Measurements from ENCODE around the gene GP1BB. TPM values are rescaled to one million over a fixed set of nuclear protein-coding genes. Genes with fewer than 3 reads are reported as not detected.

The GP1BB gene
- total and polyA plus RNA-seq, 10 of the 15 experiments (the other 5 are each of a cell fraction or from before 2014, with no cell fraction given): 0.05 to 0.28 (median 0.28) TPM; not detected in 7

DNA sequence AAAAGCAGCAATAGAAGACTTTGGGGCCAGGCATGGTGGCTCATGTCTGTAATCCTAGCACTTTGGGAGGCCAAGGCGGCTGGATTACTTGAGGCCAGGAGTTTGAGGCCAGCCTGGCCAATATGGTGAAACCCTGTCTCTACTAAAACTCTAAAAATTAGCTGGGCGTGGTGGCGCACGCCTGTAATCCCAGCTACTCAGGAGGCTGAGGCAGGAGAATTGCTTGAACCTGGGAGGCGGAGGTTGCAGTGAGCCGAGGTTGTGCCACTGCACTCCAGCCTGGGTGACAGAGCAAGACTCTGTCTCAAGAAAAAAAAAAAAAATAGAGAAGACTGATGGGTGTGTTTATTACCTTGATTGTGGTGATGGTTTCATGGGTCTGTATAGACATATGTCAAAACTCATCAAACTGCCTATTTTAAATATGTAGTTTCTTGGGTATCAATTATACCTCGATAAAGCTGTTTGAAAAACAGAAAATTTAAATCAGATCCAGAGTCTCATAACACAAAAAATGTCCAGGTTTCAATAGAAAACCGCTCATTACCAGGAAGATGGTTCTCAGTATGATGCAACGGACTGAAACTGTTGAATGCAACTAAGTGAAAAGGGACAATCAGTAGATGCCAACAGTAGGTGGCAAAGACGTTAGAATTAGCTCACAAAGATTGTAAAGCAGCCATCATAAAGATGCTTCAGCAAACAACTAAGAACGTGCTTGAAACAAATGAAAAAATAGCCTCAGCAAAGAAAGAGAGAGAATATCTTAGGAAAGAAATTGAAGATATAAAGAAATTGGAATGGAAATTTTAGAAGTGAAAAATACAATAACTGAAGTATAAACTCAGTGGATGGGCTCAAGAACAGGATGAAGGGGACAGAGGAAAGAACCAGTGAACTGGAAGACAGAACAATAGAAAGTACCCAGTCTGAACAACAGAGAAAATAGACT lies 42.2 kb upstream of the GP1BB start (continued):
- TF ChIP-seq, protein P1, sequence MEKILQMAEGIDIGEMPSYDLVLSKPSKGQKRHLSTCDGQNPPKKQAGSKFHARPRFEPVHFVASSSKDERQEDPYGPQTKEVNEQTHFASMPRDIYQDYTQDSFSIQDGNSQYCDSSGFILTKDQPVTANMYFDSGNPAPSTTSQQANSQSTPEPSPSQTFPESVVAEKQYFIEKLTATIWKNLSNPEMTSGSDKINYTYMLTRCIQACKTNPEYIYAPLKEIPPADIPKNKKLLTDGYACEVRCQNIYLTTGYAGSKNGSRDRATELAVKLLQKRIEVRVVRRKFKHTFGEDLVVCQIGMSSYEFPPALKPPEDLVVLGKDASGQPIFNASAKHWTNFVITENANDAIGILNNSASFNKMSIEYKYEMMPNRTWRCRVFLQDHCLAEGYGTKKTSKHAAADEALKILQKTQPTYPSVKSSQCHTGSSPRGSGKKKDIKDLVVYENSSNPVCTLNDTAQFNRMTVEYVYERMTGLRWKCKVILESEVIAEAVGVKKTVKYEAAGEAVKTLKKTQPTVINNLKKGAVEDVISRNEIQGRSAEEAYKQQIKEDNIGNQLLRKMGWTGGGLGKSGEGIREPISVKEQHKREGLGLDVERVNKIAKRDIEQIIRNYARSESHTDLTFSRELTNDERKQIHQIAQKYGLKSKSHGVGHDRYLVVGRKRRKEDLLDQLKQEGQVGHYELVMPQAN (conservative IDR thresholded peaks at IDR 0.05): no peak
- TF ChIP-seq FOXK2 (IDR thresholded peaks at IDR 0.05) (no peak), YY1 (IDR thresholded peaks at IDR 0.05; ENCODE audit: low read depth, low read length) (no peak), CHD1 (IDR thresholded peaks at IDR 0.05; ENCODE audit: low read depth, low read length) (no peak), TAF1 (IDR thresholded peaks at IDR 0.05; ENCODE audit: borderline replicate concordance, low read depth, low read length) (no peak), NFXL1 (IDR thresholded peaks at IDR 0.05; ENCODE audit: borderline replicate concordance) (no peak), KLF5 (IDR thresholded peaks at IDR 0.05; ENCODE audit: partially characterized antibody) (no peak)
- TF ChIP-seq, protein P2, sequence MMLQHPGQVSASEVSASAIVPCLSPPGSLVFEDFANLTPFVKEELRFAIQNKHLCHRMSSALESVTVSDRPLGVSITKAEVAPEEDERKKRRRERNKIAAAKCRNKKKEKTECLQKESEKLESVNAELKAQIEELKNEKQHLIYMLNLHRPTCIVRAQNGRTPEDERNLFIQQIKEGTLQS (IDR thresholded peaks at IDR 0.05; ENCODE audit: borderline replicate concordance, extremely low read depth, low read depth, low read length): no peak
- TF ChIP-seq, protein P3, sequence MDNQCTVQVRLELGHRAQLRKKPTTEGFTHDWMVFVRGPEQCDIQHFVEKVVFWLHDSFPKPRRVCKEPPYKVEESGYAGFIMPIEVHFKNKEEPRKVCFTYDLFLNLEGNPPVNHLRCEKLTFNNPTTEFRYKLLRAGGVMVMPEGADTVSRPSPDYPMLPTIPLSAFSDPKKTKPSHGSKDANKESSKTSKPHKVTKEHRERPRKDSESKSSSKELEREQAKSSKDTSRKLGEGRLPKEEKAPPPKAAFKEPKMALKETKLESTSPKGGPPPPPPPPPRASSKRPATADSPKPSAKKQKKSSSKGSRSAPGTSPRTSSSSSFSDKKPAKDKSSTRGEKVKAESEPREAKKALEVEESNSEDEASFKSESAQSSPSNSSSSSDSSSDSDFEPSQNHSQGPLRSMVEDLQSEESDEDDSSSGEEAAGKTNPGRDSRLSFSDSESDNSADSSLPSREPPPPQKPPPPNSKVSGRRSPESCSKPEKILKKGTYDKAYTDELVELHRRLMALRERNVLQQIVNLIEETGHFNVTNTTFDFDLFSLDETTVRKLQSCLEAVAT (IDR thresholded peaks at IDR 0.05): no peak
